Activated T-helper 9 cell treated with anti-CD3 and anti-CD28 coated beads, Interleukin-2, amount 50 U/mL, for 16 hours (primary cell): ENCODE measurements around the gene PVALB.

Experiments
- DNase-seq: peaks from one replicate; pipeline ENCODE4 v3.0.0-alpha.2; 2020; ENCODE audit warnings: low read depth

The PVALB gene

DNA sequence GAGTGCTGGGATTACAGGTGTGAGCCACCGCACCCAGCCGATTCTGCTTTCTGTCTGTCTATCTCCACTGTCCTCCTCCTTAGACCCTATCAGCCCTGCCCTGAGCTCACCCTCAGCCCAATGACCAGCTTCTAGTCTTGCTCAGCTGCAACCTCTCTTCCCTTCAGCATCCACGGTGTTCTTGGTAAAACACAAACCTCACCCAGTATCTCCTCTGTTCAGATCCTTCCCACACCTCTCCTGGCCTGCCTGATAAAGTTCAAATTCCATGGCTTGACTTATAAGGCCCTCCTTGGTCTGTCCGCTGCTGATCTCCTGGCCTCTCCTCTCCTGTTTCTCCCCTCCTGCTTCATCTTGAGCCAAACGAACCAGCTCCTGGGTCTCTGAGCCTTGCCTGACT is 29.4 kb upstream of the PVALB start:
- DNase-seq: no peak

DNA sequence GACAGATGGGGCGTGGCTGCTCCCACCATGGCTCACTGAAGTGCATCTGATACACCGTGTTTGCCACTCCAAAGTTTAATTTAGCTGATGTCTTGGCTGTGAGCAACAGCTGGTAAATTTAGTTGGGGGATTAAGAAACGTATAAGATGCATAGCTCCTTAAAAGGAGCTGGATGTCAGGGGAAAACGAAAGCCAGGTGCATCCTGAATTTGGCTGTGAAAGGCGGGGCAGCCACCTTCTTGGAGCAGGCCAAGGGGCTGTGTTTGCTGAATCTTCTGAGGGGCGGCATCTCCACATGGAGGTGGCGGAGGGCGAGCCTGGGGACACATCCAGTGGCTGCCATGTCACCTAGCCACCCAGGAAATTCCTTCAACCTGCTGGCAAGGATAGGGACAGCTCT is 23.3 kb upstream of the PVALB start:
- no peak for DNase-seq

GRCh38 chr22:36839356-36840073 is 22.7 kb upstream of the PVALB start:
- no peak for DNase-seq

- DNase-seq: no peak
Observed at GRCh38 chr22:36838119-36839030, 21.5 kb upstream of the PVALB start.

- DNase-seq: no peak
Observed at GRCh38 chr22:36835903-36836302, 19.1 kb upstream of the PVALB start.

GRCh38 chr22:36833073-36833472 is 16.2 kb upstream of the PVALB start:
- DNase-seq: no peak

DNA sequence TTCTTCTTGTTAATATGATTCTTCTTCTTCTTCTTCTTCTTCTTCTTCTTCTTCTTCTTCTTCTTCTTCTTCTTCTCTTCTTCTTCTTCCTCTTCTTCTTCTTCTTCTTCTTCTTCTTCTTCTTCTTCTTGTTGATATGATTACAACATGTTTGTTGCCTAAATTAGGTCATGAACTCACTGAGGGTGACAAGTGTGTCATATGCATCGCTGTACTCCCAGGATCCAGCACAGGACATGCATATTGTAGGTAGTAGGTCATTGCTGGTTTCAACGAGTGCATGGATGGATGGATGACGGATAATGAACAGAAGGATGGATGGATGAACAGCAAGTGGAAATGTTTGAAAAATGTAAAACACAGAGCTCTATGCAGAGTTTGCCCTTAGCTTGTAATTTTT is 14.9 kb upstream of the PVALB start:
- DNase-seq: no peak

- no peak for DNase-seq
Observed at GRCh38 chr22:36831206-36831605, 14.4 kb upstream of the PVALB start.

DNA sequence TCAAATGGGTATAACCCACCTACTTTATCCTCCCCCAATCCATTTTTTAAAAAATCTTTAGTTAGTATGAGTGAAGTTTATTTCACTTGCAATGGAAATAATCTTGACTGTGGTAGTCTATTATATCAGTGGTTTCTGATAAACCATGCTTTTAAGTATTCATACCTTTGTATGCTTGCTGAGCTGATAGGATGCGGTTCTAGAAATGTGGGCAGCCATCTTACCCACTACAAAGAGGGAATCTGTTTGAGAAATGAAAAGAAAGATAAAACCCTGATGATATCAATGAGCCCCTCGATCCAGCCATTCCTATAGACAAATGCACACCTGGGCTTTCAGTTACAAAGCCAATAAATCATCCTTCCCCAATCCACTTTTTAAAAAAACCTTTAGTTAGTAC is 13.8 kb upstream of the PVALB start:
- DNase-seq: no peak

- DNase-seq: no peak
Observed at GRCh38 chr22:36829370-36830002, 12.7 kb upstream of the PVALB start.

GRCh38 chr22:36828815-36829214 is 12.0 kb upstream of the PVALB start:
- DNase-seq: no peak

DNA sequence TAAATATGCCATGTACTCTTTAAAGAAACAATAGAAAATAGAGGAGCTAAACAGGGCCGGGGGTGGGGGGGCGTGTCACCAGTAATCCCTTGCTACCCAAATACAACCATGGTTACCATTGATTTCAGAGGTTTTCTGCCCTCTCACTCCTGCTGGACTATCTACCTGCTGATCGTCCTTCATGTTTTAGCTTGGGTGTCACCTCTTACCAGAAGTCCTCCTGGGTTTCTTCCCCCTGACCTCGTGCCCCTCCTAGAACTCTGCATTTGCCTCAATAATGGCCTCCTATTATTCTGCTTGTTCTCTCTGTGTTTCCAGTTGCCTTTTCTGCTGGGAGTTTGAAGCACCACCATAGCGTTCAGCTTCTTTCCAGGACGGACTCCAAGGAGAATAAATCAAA is 9.4 kb upstream of the PVALB start:
- DNase-seq: no peak

DNA sequence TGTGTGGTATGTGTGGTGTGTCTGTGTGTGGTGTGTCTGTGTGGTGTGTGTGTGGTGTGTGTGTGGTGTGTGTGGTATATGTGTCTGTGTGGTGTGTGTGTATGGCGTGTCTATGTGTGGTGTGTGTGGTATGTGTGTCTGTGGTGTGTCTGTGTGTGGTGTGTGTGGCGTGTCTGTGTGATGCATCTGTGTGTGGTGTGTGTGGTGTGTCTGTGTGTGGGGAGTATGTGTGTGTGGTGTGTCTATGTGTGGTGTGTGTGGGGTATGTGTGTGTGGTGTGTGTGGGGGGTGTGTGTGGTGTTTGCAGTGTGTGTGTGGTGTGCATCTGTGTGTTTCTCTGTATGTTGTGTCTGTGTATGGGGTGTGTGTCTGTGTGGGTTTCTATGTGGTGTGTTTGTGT is 7.8 kb upstream of the PVALB start:
- no peak for DNase-seq

DNA sequence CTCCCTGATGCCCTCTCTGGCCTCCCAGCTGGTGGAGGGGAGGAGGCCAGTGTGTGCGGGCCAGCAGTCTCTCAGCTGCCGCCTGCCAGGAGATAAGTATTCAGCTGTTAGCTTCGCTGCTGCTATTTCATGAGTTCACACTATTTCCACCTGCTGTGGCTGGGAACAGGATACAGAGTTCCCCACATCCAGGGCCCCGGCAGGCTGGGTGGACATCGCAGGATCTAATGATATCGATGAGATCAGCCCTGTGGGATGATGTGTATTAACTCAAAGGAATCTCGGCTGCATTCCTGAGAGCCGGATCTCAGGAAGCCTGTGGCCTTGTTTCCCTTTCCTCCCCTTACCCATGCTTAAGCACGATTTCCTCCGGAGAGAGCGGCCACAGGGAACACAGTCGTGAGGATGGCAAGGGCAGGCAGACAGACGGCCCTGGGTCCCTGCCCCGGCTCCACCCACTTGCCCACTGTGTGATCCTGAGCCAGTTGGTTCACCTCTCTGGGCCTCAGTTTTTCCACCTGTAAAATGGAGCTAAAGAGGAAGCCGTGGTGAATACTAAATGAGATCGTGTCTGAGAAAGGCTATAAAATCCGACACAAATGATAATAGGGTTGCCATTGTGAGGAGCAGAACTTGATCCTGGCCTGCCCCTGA is 6.5 kb upstream of the PVALB start:
- DNase-seq: no peak

DNA sequence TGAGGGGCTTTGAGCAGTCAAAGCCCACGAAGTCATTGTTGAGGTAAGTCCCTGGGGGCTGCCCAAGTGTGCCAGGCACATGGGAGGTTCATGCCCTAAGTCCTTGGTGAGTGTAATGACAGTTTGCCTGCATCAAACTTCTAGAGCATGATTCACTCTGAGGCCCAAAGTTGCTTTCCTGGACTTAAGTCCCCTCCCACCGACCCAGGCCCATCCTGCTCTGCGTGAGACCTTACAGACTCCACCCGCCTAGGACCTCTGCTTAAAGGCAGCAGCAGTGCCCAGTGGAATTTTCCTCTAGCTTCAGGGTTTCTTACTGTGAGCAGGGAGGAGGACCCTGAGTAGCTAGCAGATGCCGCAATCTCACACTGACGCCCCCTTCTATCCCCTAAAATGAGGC is 5.7 kb upstream of the PVALB start:
- DNase-seq: no peak

- no peak for DNase-seq
Observed at GRCh38 chr22:36819112-36819511, 2.3 kb upstream of the PVALB start.

GRCh38 chr22:36818010-36818642 is 1.3 kb upstream of the PVALB start:
- DNase-seq: no peak

DNA sequence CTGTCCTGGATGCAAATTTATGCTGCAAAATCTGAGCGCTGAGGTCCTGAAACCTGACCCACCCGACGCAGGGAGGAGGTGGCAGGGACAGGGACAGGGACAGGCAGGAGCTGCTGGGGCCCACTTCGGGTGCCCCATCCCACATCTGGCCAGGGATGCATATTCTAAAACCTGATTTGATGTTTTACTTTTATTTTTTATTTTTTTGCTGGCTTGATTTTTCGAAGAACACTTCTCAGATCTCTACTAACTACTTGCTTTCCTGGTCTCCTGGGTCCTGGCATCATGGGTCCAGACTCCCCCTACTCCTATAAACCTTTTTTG is 652 bp upstream of the PVALB start:
- no peak for DNase-seq

DNA sequence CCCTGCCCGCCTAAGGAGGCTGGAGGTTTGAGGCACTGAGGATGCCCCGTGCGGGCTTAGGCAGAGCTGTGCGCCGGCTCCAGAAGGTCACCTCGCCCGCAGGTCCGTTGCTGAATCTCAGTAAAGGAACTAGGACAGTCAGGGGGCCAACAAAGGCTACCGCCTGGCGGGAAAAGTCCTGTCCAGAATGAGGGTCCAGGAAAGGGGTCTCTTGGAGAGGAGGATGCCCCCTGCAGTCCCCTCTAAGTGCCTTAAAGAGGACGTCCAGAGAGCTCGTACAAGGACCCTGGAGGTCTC is 548 bp downstream of the PVALB start:
- DNase-seq: no peak

GRCh38 chr22:36815558-36816338 is 1.1 kb downstream of the PVALB start:
- no peak for DNase-seq

DNA sequence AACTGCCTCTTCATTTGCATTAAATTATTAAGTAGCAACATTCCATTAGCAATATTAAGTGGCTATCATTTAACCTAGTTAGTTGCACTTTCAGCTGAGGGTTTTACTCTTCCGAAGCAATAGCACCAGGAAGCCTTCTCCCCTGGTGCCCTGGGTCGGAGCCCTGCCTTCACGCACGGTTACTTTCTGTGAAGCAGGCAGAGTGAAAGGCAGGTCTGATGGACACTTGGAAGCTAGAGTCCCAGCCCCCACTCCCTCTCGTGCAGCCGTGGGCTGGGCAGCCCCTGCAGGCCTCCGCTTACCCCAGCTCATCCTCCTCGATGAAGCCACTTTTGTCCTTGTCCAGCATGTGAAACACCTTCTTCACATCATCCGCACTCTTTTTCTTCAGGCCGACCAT is 2.0 kb downstream of the PVALB start:
- no peak for DNase-seq
